HepG2 (cell line): ENCODE measurements around the gene DNAJC13. TPM values are rescaled to one million over a fixed set of nuclear protein-coding genes. Genes with fewer than 3 reads are reported as not detected.

Source experiments
- BHLHE40 ChIP-seq: IDR thresholded peaks from 2 replicates; pipeline ENCODE4 v1.6.1; 2011; ENCODE audit warnings: low read length, improper control_type of control experiment
- DNMT1 ChIP-seq: sonication (generic); formaldehyde crosslinking; IDR thresholded peaks from 2 replicates; pipeline ENCODE4 v1.5.1; 2020; ENCODE audit warnings: mild to moderate bottlenecking, missing genetic modification reagents
- HMG20B ChIP-seq: conservative IDR thresholded peaks from 2 replicates; pipeline ENCODE4 v1.6.1; 2016; ENCODE audit warnings: missing genetic modification reagents, missing compliant biosample characterization
- HOXD1 ChIP-seq: sonication (generic); formaldehyde crosslinking; IDR thresholded peaks from 2 replicates; pipeline ENCODE4 v1.5.0; 2020; ENCODE audit warnings: missing genetic modification reagents
- JDP2 ChIP-seq: sonication (generic); formaldehyde crosslinking; IDR thresholded peaks from 2 replicates; pipeline ENCODE4 v1.8.1; 2022; ENCODE audit warnings: missing genetic modification reagents, borderline replicate concordance
- MAFK ChIP-seq, 2 experiments: IDR thresholded peaks in 1 of 2; conservative IDR thresholded peaks in 1 of 2; 2 replicates each; pipeline ENCODE4 v1.6.1; 2011; ENCODE audit warnings: improper control_type of control experiment in 2 of 2, low read length in 2 of 2
- NR2F2 ChIP-seq: IDR thresholded peaks from 2 replicates; pipeline ENCODE4 v1.6.1; 2012; ENCODE audit warnings: low read depth, inconsistent platforms, borderline replicate concordance
- PITX1 ChIP-seq: sonication (generic); formaldehyde crosslinking; IDR thresholded peaks from 2 replicates; pipeline ENCODE4 v1.5.1; 2020; ENCODE audit warnings: mild to moderate bottlenecking, missing genetic modification reagents
- POLR2A ChIP-seq, 2 experiments: IDR thresholded peaks; 2 replicates each; pipeline ENCODE4 v1.6.1; 2011; ENCODE audit warnings: low read depth in 2 of 2, low read length in 2 of 2, mild to moderate bottlenecking in 1 of 2, moderate library complexity in 1 of 2; ENCODE audit not compliant: insufficient read depth in 1 of 2
- REL ChIP-seq: sonication (generic); formaldehyde crosslinking; conservative IDR thresholded peaks from 2 replicates; pipeline ENCODE4 v1.8.0; 2022; ENCODE audit warnings: mild to moderate bottlenecking, missing genetic modification reagents, moderate library complexity
- SOX6 ChIP-seq, 2 experiments: fragments of 450-650 bp in 1 of 2; sonication (generic) in 1 of 2; formaldehyde crosslinking in 1 of 2; IDR thresholded peaks; 2 replicates each; pipeline versions ENCODE4 v1.4.0 to v1.6.1; 2017 to 2020; ENCODE audit warnings: antibody characterized with exemption in 1 of 2, mild to moderate bottlenecking in 1 of 2, missing genetic modification reagents in 1 of 2
- THAP7 ChIP-seq: sonication (generic); formaldehyde crosslinking; IDR thresholded peaks from 2 replicates; pipeline ENCODE4 v1.8.1; 2023; ENCODE audit warnings: mild to moderate bottlenecking, missing genetic modification reagents
- THYN1 ChIP-seq: sonication (generic); formaldehyde crosslinking; IDR thresholded peaks from 2 replicates; pipeline ENCODE4 v1.8.1; 2023; ENCODE audit warnings: low read depth, mild to moderate bottlenecking, moderate library complexity, missing genetic modification reagents, borderline replicate concordance
- ZFP1 ChIP-seq: IDR thresholded peaks from 2 replicates; pipeline ENCODE4 v1.6.1; 2016
- ZFYVE20 ChIP-seq: sonication (generic); formaldehyde crosslinking; IDR thresholded peaks from 2 replicates; pipeline ENCODE4 v1.8.0; 2023; ENCODE audit warnings: low read depth, mild to moderate bottlenecking, moderate library complexity, missing genetic modification reagents, borderline replicate concordance
- ZNF136 ChIP-seq: sonication (generic); formaldehyde crosslinking; IDR thresholded peaks from 2 replicates; pipeline ENCODE4 v1.8.1; 2022; ENCODE audit warnings: low read depth, mild to moderate bottlenecking, moderate library complexity, missing genetic modification reagents
- ZNF644 ChIP-seq: IDR thresholded peaks from 2 replicates; pipeline ENCODE4 v1.6.1; 2016; ENCODE audit warnings: low read depth
- polyA plus RNA-seq, 8 experiments: library from polyadenylated mRNA; depleted of rRNA in 3 of 8; stranded (reverse) in 7 of 8; unstranded in 1 of 8; fragments of >200 nt; fragmentation: Illumina TruSeq in 4 of 8; extraction: Trizol in 4 of 8; gene quantifications; 2 replicates each; pipeline versions ENCODE4 v1.2.1 to v1.2.3, GENCODE V29; 2011 to 2016; ENCODE audit warnings: low read depth in 4 of 8, missing spikeins in 1 of 8, mixed read lengths in 1 of 8; ENCODE audit not compliant: insufficient read depth in 1 of 8
- total RNA-seq, 5 experiments: library from RNA; depleted of rRNA; stranded (reverse); fragments of >200 nt; fragmentation: Illumina TruSeq; extraction: Trizol; gene quantifications; 2 replicates each; pipeline ENCODE4 v1.2.3, GENCODE V29; 2016; ENCODE audit warnings: low read depth in 1 of 5
- TF ChIP-seq, protein P1 (sequence below): sonication (generic); formaldehyde crosslinking; IDR thresholded peaks from 2 replicates; pipeline ENCODE4 v1.4.0; 2020; ENCODE audit warnings: mild to moderate bottlenecking, missing genetic modification reagents, borderline replicate concordance
- TF ChIP-seq, protein P2 (sequence below): IDR thresholded peaks from 2 replicates; pipeline ENCODE4 v1.6.1; 2016
- TF ChIP-seq, protein P3 (sequence below): sonication (generic); formaldehyde crosslinking; IDR thresholded peaks from 2 replicates; pipeline ENCODE4 v1.5.0; 2020; ENCODE audit warnings: missing genetic modification reagents

Gene DNAJC13
- total and polyA plus RNA-seq, 2 of the 13 experiments (the other 11 are each of a cell fraction or from before 2014, with no cell fraction given) = 9.1 to 26.2 TPM

DNA sequence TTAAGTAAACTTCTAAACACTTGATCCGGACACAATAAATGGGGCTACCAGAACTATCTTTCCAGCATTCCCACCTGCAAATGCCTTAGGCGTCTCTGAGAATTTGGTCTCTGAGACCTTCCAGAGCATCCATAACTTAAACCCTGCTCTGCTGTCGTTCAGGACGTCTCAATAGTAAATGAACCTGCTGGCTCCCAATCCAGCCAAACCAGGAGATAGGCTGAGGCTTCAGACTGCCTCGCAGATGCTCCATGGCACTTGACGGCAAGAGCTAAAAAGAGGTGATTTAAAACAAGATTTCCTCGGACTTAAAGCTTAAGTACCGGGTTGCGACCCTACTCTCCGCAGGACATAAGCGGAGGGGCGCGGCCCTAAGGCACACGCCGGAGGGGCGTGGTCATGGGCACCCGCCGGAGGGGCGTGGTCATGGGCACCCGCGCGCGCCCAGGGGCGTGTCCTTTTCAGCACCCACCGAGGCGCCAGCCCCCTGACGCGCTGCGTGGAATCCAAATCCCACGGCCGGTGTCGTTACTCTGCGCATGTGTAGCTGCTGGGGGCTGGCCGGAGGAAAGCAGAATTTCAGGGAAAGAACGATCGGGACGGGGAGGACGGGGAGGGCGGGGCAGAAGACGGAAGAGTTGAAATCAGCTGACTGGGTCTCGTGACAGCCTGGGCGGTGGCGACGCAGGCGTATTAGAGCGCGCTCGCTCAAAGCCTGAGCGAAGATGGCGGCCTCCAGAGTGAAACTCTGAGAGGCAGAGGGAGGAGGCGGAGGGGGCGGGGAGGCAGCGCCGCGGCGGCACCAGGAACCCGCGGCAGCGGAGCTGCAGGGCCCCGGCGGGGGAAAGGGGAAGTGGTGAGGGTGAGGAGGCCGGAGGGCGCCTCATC, at the start of gene DNAJC13 (continued):
- no peak for TF ChIP-seq JDP2 (CRISPR knock-in tag)
- TF ChIP-seq, protein P1, sequence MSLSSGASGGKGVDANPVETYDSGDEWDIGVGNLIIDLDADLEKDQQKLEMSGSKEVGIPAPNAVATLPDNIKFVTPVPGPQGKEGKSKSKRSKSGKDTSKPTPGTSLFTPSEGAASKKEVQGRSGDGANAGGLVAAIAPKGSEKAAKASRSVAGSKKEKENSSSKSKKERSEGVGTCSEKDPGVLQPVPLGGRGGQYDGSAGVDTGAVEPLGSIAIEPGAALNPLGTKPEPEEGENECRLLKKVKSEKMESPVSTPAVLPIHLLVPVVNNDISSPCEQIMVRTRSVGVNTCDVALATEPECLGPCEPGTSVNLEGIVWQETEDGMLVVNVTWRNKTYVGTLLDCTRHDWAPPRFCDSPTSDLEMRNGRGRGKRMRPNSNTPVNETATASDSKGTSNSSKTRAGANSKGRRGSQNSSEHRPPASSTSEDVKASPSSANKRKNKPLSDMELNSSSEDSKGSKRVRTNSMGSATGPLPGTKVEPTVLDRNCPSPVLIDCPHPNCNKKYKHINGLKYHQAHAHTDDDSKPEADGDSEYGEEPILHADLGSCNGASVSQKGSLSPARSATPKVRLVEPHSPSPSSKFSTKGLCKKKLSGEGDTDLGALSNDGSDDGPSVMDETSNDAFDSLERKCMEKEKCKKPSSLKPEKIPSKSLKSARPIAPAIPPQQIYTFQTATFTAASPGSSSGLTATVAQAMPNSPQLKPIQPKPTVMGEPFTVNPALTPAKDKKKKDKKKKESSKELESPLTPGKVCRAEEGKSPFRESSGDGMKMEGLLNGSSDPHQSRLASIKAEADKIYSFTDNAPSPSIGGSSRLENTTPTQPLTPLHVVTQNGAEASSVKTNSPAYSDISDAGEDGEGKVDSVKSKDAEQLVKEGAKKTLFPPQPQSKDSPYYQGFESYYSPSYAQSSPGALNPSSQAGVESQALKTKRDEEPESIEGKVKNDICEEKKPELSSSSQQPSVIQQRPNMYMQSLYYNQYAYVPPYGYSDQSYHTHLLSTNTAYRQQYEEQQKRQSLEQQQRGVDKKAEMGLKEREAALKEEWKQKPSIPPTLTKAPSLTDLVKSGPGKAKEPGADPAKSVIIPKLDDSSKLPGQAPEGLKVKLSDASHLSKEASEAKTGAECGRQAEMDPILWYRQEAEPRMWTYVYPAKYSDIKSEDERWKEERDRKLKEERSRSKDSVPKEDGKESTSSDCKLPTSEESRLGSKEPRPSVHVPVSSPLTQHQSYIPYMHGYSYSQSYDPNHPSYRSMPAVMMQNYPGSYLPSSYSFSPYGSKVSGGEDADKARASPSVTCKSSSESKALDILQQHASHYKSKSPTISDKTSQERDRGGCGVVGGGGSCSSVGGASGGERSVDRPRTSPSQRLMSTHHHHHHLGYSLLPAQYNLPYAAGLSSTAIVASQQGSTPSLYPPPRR (CRISPR knock-in tag) = peak; percentile 16; the same call in 1 of the 2 replicates
- TF ChIP-seq SOX6 (IDR thresholded peaks at IDR 0.05) = no peak
- TF ChIP-seq SOX6 (CRISPR knock-in tag; IDR thresholded peaks at IDR 0.05) = peak; percentile 25
- TF ChIP-seq HMG20B (CRISPR knock-in tag) = no peak
- TF ChIP-seq POLR2A (IDR thresholded peaks at IDR 0.05; ENCODE audit: insufficient read depth in 1 of 2, low read depth in 2 of 2, low read length in 2 of 2) = peak in 1 of 2 experiments; percentile 54; a peak in 3 of 4 replicates
- no peak for TF ChIP-seq ZNF136
- TF ChIP-seq BHLHE40 = peak; percentile 88
- TF ChIP-seq, protein P2, sequence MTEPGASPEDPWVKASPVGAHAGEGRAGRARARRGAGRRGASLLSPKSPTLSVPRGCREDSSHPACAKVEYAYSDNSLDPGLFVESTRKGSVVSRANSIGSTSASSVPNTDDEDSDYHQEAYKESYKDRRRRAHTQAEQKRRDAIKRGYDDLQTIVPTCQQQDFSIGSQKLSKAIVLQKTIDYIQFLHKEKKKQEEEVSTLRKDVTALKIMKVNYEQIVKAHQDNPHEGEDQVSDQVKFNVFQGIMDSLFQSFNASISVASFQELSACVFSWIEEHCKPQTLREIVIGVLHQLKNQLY = no peak
- no peak for TF ChIP-seq HOXD1 (CRISPR knock-in tag)
- no peak for TF ChIP-seq REL (CRISPR knock-in tag)
- TF ChIP-seq MAFK (conservative IDR thresholded peaks at IDR 0.05 in 1 of 2, IDR thresholded peaks at IDR 0.05 in 1 of 2; ENCODE audit: low read length in 2 of 2) = no peak
- TF ChIP-seq THAP7 (CRISPR knock-in tag) = peak; percentile 75; the same call in 1 of the 2 replicates
- TF ChIP-seq ZFYVE20 (CRISPR knock-in tag) = no peak
- TF ChIP-seq, protein P3, sequence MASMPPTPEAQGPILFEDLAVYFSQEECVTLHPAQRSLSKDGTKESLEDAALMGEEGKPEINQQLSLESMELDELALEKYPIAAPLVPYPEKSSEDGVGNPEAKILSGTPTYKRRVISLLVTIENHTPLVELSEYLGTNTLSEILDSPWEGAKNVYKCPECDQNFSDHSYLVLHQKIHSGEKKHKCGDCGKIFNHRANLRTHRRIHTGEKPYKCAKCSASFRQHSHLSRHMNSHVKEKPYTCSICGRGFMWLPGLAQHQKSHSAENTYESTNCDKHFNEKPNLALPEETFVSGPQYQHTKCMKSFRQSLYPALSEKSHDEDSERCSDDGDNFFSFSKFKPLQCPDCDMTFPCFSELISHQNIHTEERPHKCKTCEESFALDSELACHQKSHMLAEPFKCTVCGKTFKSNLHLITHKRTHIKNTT = no peak
- TF ChIP-seq PITX1 = no peak
- no peak for TF ChIP-seq NR2F2
- no peak for TF ChIP-seq ZNF644 (CRISPR knock-in tag)
- no peak for TF ChIP-seq ZFP1 (CRISPR knock-in tag)
- no peak for TF ChIP-seq THYN1 (CRISPR knock-in tag)
- TF ChIP-seq DNMT1 (CRISPR knock-in tag) = no peak
